Endodermal cell (in vitro differentiated cells): ENCODE data around the gene SEPTIN5. TPM values are rescaled to one million over a fixed set of nuclear protein-coding genes. Genes with fewer than 3 reads are reported as not detected.

Experiments
- DNase-seq: peaks from one replicate; pipeline ENCODE4 v3.0.0-alpha.2; 2017
- H3K27ac ChIP-seq: 2 replicates; pipeline ENCODE4 v1.5.1; 2013; ENCODE audit warnings: mild to moderate bottlenecking, low read depth, low read length, moderate library complexity
- H3K27me3 ChIP-seq: 2 replicates; pipeline ENCODE4 v1.6.1; 2013; ENCODE audit warnings: mild to moderate bottlenecking, low read length, moderate library complexity; ENCODE audit not compliant: insufficient read depth, control insufficient read depth, poor library complexity, severe bottlenecking
- H3K36me3 ChIP-seq: 2 replicates; pipeline ENCODE4 v1.7.0; 2013; ENCODE audit warnings: mild to moderate bottlenecking, low read length, moderate library complexity; ENCODE audit not compliant: control insufficient read depth, insufficient read depth
- H3K4me1 ChIP-seq: one replicate; pipeline ENCODE4 v1.7.0; 2013; ENCODE audit warnings: low read length; ENCODE audit not compliant: control insufficient read depth, insufficient read depth
- H3K4me3 ChIP-seq: 2 replicates; pipeline ENCODE4 v1.5.1; 2013; ENCODE audit warnings: mild to moderate bottlenecking, low read length, moderate library complexity
- H3K9ac ChIP-seq: 2 replicates; pipeline ENCODE4 v1.6.1; 2013; ENCODE audit warnings: mild to moderate bottlenecking, low read length, moderate library complexity; ENCODE audit not compliant: poor library complexity, severe bottlenecking; ENCODE audit errors: extremely low read depth
- H3K9me3 ChIP-seq: 2 replicates; pipeline ENCODE4 v1.6.1; 2013; ENCODE audit warnings: mild to moderate bottlenecking, low read length, moderate library complexity; ENCODE audit not compliant: control insufficient read depth
- H3K27ac Mint-ChIP-seq: 2 replicates; pipeline ENCODE4 v1.8.0; 2020; ENCODE audit warnings: mixed read lengths
- H3K27me3 Mint-ChIP-seq: 2 replicates; pipeline ENCODE4 v1.8.0; 2021; ENCODE audit warnings: mild to moderate bottlenecking, mixed read lengths; ENCODE audit not compliant: insufficient read depth
- H3K36me3 Mint-ChIP-seq: 2 replicates; pipeline ENCODE4 v1.8.0; 2020; ENCODE audit warnings: low read depth, mixed read lengths
- H3K4me1 Mint-ChIP-seq: 2 replicates; pipeline ENCODE4 v1.8.0; 2020; ENCODE audit warnings: mixed read lengths
- H3K4me3 Mint-ChIP-seq: 2 replicates; pipeline ENCODE4 v1.8.0; 2020; ENCODE audit warnings: mild to moderate bottlenecking, moderate library complexity, mixed read lengths
- H3K9me3 Mint-ChIP-seq: 2 replicates; pipeline ENCODE4 v1.8.0; 2020; ENCODE audit warnings: mild to moderate bottlenecking, mixed read lengths
- WGBS, 2 experiments: methylation state at CpG; one replicate each; pipeline versions ENCODE4 v1.1.5 to v1.1.7; 2013; ENCODE audit warnings: missing lambda C conversion rate in 2 of 2, mixed read lengths in 1 of 2; ENCODE audit not compliant: insufficient coverage in 1 of 2, insufficient read length in 1 of 2; 5-methylcytosine and 5-hydroxymethylcytosine counted together
- total RNA-seq, 2 donors: library from RNA; stranded (reverse); fragmentation: NEBNext Ultra II Directional in 1 of 2; extraction: Animal tissue kit (Norgen Biotek cat#: 25700) in 1 of 2; gene quantifications; 2 replicates in 1 of 2; 3 replicates in 1 of 2; pipeline ENCODE4 v1.2.1, GENCODE V29; 2021
- TF ChIP-seq, protein P1 (sequence below): fragments of 200-600 bp; sonication (generic); conservative IDR thresholded peaks from 2 replicates; pipeline ENCODE4 v1.5.0; 2021; ENCODE audit warnings: antibody characterized with exemption, mild to moderate bottlenecking

Gene SEPTIN5
- total RNA-seq, 2 donors from 2014 or later: 9.8 to 20.0 TPM

DNA sequence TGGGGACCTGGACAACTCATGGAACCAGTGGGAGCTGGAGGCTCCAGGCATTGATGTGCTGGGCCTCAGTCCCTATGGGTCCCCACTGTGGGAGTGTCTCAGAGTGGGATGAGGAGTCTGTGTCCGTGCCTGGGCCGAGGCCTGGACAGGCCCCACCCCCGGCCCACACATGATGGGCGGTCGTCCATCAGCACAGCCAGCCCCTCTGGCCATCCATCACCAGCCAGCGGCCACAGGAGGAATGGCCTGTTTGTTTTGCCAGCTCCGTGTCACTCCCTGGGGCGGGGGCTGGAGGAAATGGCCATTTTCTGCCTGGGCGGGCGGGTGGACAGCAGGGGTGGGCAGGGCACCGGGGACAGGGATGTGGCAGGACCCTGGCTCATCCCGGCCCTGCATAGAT, 33.2 kb downstream of the SEPTIN5 start:
- WGBS, 2 experiments: 90 to 91% methylated on average over 5 to 12 of the region's 12 CpGs
- no peak overlapping the region for H3K4me3 ChIP-seq
- H3K36me3 ChIP-seq: no peaks in the 10 kb centered on the region
- H3K4me1 ChIP-seq: peaks cover 13% of the 10 kb centered on the region
- no peak overlapping the region for H3K27ac ChIP-seq
- Mint-ChIP-seq H3K27ac (no peak overlapping the region), H3K4me3 (no peak overlapping the region), H3K9me3 (no peaks in the 10 kb centered on the region), H3K27me3 (peaks cover 1% of the 10 kb centered on the region), H3K4me1 (peaks cover 6% of the 10 kb centered on the region), H3K36me3 (no peaks in the 10 kb centered on the region)
- H3K27me3 ChIP-seq: peaks cover 11% of the 10 kb centered on the region
- H3K9me3 ChIP-seq: no peaks in the 10 kb centered on the region
- no peak overlapping the region for H3K9ac ChIP-seq
- TF ChIP-seq, protein P1, sequence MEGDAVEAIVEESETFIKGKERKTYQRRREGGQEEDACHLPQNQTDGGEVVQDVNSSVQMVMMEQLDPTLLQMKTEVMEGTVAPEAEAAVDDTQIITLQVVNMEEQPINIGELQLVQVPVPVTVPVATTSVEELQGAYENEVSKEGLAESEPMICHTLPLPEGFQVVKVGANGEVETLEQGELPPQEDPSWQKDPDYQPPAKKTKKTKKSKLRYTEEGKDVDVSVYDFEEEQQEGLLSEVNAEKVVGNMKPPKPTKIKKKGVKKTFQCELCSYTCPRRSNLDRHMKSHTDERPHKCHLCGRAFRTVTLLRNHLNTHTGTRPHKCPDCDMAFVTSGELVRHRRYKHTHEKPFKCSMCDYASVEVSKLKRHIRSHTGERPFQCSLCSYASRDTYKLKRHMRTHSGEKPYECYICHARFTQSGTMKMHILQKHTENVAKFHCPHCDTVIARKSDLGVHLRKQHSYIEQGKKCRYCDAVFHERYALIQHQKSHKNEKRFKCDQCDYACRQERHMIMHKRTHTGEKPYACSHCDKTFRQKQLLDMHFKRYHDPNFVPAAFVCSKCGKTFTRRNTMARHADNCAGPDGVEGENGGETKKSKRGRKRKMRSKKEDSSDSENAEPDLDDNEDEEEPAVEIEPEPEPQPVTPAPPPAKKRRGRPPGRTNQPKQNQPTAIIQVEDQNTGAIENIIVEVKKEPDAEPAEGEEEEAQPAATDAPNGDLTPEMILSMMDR: no peak
- DNase-seq: no peak

DNA sequence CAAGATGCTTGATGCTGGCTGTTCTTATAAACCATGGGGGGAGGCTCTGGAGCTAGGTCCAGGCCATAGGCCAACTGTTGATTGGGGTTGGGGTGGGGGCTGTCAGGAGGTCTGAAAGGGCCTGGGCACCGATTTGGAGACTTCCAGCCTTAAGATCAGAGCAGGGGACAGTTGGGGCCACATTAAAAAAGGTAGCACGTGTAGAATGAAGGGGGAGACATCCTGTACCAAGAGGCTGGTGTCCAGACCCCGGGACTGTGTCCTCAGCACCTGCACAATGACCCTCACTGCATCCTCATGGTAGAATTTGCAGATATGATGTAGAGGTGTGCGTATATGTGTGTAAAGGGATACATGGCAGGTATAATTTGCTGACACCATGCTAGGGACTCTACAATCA, 33.8 kb downstream of the SEPTIN5 start:
- Mint-ChIP-seq H3K27ac (no peak overlapping the region), H3K9me3 (no peaks in the 10 kb centered on the region), H3K36me3 (no peaks in the 10 kb centered on the region), H3K4me3 (no peak overlapping the region), H3K27me3 (peaks cover 7% of the 10 kb centered on the region), H3K4me1 (peaks cover 6% of the 10 kb centered on the region)
- H3K36me3 ChIP-seq: no peaks in the 10 kb centered on the region
- H3K4me1 ChIP-seq: peaks cover 13% of the 10 kb centered on the region
- TF ChIP-seq, protein P1: no peak
- no peak overlapping the region for H3K27ac ChIP-seq
- no peak overlapping the region for H3K9ac ChIP-seq
- H3K9me3 ChIP-seq: no peaks in the 10 kb centered on the region
- no peak for DNase-seq
- peaks cover 17% of the 10 kb centered on the region for H3K27me3 ChIP-seq
- no peak overlapping the region for H3K4me3 ChIP-seq
- 76 to 96% methylated on average over 3 of the region's 4 CpGs for WGBS, 2 experiments

GRCh38 chr22:19748991-19749664, 34.8 kb downstream of the SEPTIN5 start:
- Histone ChIP-seq H3K27me3 (peaks cover 26% of the 10 kb centered on the region), H3K9me3 (no peaks in the 10 kb centered on the region), H3K4me3 (no peak overlapping the region), H3K27ac (no peak overlapping the region), H3K9ac (no peak overlapping the region), H3K36me3 (no peaks in the 10 kb centered on the region), H3K4me1 (peaks cover 13% of the 10 kb centered on the region)
- H3K36me3 Mint-ChIP-seq: no peaks in the 10 kb centered on the region
- peaks cover 17% of the 10 kb centered on the region for H3K27me3 Mint-ChIP-seq
- H3K27ac Mint-ChIP-seq: no peak overlapping the region
- no peak overlapping the region for H3K4me3 Mint-ChIP-seq
- TF ChIP-seq, protein P1: no peak
- no peaks in the 10 kb centered on the region for H3K9me3 Mint-ChIP-seq
- H3K4me1 Mint-ChIP-seq: peaks cover 6% of the 10 kb centered on the region
- 88 to 90% methylated on average over 14 to 15 of the region's 15 CpGs for WGBS, 2 experiments
- DNase-seq: no peak
